HG02642 (cell line): ENCODE data around the gene CD4.

Experiments used
- ATAC-seq: cut with Tn5 transposase; IDR thresholded peaks from one replicate; pipeline ENCODE4 v1.9.1; 2021; ENCODE audit warnings: mild to moderate bottlenecking; ENCODE audit not compliant: unreplicated experiment, poor library complexity

The CD4 gene

DNA sequence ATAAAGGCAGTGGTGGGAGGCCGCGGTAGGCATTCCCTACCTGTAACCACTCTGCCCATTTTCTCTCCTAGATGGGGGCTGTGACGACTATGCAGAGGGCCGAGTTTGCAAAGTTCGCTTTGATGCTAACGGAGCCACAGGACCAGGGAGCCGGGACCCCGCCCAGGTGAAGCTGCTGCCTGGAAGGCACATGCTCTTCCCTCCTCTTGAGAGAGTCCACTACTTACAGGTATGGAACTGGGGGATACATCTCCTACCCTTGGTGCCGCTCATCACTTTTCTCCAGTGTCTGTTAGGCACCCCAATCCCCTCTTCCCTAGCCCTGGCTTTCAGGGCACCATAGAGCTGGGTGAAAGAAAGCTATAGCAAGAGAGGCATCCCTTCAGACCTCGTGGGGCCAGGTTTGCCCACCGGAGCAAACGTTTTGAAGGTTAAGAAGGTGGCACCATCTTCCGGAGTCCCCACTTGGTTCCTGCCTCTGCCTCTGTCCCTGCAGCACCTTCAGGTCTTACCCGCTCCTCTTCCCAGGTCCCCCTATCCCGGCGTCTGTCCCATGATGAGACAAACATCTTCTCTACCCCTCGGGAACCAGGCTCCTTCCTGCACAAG lies 36.9 kb downstream of the CD4 start:
- ATAC-seq, result no peak

DNA sequence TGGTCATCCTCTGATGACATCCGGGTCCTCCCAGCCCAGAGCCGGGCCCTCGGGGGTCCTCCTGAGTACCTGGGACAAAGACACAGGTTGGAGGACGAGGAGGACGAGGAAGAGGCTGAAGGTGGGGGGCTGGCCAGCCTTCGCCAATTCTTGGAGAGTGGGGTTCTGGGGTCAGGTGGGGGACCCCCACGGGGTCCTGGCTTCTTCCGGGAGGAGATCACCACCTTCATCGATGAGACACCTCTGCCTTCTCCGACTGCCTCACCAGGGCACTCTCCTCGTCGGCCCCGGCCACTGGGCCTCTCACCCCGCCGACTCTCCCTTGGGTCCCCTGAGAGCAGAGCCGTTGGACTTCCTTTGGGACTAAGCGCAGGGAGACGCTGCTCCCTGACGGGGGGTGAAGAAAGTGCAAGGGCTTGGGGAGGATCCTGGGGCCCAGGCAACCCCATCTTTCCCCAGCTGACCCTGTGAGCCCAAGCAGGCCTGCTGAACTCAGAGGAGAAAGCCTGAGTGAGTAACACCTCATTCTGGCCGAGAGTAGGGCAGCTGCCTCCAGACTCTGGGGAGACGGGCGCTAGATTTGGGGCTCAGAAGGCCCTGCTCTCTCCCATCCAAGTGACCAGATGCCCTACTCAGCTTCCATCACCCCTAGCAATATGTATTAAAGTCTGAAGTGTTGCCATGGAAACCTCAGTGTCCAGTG lies 37.6 kb downstream of the CD4 start:
- no peak for ATAC-seq

DNA sequence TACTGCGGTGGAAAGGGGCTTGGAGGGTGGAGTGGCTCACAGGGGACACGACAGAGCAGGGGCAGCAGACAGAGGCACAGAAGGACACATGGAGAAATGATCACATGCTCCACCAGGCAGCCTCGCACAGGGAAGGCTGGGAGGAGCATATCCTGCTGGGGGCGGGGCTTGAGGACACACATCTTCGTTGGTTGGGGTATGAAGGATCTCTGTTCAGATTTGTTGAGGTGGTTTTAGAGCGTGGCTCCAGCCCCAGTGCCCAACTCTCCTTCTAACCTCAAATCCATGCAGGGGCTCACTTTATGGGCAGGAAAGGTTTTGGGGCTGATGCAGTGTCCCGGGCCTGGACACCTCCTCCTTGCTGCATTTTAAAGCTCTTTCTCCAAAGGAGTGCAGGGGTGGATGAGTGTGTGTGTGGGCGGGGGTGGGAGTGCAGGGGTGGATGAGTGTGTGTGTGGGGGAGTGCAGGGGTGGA lies 38.1 kb downstream of the CD4 start:
- no peak for ATAC-seq

DNA sequence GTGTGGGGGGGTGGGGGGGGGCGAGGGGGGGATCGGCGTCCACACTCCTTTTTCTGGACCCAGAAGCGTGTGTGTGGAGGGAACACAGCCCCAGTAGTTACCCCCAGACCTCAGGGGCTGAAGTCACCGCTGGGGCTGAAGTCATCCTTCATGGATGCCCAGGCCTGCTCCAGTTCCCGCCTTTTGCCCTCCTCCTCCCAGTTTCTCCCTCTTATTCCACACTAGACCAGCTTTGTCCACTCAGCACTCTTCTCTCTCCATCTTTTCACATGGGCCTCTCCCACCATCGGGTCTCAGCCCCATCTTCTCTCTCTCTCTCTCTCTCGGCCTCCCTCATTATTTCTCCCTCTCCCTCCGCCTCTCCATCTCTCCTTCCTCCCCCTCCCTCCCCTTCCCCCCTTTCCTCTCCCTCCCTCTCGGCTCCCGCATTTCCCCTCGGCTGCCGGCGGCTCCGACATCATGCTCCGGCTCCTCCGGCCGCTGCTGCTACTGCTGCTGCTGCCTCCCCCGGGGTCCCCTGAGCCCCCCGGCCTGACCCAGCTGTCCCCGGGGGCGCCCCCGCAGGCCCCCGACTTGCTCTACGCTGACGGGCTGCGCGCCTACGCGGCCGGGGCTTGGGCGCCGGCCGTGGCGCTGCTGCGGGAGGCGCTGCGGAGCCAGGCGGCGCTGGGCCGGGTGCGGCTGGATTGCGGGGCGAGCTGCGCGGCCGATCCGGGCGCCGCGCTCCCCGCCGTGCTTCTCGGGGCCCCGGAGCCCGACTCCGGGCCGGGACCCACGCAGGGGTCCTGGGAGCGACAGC lies 38.9 kb downstream of the CD4 start, which contains the start of gene P3H3:
P3H3 (plus strand) TSS at position 426 of the 799 bp plus-strand sequence; CDS start at position 460, 34 bp downstream.
- no peak for ATAC-seq

DNA sequence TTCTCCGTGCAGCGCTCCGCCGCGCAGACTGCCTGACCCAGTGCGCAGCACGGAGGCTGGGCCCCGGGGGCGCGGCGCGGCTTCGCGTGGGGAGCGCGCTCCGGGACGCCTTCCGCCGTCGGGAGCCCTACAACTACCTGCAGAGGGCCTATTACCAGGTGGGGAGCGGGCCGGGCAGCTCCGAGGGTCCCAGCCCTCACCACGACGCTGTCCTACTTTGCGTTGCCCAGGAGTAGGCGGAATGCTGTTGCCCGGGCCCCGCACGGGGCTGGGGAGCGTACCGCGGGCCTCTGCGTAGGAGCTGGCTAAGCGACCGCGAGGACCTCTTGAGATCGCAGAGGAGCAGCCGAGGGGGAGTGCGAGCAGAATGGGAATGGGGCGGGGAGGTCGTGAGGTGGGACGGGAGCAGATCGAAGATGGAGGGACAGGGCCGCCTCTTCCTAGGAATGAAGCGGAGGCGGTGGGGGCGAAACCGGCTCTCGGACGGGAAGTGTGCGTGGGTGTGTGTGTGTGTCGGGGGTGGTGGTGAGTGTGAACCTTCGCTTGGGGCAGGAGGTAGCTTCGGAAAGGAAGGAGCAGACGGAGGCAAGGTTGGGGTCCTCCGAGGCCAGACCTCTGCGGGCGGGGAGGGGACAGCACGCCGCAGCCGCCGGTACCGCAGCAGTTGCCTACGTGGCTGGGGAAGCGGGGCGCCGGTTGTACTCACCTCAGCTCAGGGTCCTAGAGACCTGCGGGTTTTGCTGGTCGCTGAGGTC lies 39.6 kb downstream of the CD4 start:
- ATAC-seq, result no peak

DNA sequence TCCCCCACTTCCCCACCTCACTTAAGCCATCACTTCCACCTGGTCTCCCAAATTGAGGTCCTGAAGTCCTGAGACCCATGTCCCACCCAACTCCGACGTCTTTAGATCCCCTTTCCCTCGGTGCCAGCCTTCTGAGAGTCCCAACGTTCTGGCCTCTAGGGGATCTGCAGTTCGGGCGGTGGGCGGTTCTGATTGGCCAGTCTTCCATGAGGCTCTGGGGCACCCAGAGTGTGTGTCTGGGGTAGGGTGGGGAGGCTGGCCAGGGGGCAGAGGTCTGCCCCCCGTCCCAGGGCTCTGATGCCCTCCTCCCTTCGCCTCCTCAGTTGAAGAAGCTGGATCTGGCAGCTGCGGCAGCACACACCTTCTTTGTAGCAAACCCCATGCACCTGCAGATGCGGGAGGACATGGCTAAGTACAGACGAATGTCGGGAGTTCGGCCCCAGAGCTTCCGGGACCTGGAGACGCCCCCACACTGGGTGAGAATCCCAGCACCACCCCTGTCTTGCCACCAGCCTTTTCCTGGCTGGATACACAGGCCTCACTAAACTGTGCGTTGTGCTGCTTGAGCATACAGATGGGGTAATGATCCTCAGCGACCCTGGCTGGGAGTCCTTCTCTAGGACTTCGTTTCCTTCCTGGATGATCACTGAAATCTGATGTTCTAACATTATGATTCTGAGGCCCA lies 40.4 kb downstream of the CD4 start:
- ATAC-seq, result no peak

DNA sequence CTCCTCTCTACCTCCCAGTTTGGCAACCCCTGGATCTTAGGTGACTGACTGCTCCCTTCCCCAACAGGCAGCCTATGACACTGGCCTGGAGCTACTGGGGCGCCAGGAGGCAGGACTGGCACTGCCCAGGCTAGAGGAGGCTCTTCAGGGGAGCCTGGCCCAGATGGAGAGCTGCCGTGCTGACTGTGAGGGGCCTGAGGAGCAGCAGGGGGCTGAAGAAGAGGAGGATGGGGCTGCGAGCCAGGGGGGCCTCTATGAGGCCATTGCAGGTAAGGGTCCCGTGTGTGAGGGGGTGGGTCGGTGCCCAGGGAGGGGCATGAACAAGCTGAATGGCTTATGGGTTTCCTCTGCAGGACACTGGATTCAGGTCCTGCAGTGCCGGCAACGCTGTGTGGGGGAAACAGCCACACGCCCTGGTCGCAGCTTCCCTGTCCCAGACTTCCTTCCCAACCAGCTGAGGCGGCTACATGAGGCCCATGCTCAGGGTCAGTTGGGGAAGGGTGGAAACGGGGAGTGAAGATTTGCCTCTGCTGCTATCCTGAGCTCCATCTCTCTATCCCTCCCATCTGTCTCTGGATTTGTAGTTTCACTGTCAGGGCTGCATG lies 41.1 kb downstream of the CD4 start:
- ATAC-seq, result no peak

DNA sequence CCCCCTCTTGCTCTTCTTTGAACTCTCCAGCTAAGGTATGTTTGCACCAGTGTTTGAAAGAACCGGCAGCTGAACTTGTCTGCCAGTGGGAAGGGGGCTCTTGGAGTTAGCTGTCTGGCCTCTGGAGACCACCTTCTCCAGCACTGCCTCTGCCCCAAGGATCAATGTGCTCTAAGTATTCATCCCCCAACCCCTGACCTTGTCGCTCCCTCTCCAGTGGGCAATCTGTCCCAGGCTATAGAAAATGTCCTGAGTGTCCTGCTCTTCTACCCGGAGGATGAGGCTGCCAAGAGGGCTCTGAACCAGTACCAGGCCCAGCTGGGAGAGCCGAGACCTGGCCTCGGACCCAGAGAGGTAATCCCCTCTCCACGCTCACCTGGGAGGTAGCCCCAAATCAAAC lies 41.7 kb downstream of the CD4 start:
- ATAC-seq, result no peak

DNA sequence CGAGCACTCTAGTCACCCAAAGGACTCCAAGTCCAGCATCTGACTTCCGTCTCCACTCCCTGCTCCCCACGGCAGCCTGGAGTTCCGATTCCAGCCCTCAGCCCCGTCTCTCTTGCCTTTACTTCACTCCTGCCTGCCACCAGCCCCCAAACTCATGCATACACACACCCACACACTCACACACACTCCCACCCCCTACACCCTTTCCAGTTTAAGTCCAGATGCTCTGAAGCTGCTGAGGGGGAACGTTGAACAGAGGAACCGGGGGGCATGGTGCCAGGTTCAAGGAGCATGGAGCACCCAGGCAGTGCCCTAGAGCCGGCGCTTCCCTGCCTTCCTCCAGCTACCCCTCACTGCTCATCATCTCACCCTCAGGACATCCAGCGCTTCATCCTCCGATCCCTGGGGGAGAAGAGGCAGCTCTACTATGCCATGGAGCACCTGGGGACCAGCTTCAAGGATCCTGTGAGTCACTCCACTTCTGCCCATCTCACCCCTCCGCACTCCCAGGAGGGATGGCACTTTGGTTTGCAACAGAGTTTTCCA lies 42.2 kb downstream of the CD4 start:
- no peak for ATAC-seq

DNA sequence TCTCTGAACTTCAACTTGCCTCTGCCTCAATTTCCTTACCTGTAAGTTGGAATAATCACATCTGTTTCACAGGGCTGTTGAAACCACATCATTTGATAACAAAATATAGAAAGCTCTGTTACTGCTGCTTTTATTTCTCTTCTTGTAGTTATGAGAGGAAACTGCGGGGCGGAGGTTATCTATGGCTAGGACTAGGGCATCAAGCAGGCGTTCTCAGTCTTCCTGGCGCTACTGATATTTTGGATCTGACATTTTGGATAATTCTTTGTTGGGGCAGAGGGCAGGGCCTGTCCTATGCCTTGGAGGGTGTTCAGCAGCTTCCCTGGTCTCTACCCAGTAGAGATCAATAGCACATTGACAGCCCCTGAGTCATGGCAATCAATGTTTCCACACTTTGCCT lies 42.8 kb downstream of the CD4 start:
- ATAC-seq, result no peak

DNA sequence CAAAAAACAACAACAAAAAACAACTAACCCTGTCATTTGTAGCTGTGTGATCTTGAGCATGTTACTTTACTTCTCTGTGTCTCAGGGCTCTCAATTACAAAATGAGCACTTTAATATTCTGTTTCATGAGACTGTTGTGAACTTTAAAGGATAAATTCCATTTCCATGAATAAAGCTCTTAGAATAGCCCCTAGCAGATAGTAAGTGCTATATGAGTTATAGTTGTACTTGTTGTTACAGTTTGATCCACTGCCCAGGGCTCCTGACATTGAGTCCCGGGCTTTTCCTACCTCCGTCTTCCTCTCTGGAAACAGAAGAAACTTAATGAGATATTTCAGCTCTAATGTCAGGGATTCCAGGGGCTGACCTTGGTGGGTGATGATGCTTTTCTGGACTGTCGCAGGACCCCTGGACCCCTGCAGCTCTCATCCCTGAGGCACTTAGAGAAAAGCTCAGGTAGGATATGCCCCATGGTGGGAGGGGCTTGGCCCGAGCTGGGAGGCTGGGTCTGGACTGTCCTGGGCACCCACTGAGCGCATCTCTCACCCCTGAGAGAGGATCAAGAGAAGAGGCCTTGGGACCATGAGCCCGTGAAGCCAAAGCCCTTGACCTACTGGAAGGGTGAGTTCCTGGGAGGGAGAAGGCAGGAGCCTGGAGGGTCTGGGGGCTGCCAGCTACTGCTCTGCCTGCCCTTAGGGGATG lies 44.0 kb downstream of the CD4 start:
- ATAC-seq, result no peak

DNA sequence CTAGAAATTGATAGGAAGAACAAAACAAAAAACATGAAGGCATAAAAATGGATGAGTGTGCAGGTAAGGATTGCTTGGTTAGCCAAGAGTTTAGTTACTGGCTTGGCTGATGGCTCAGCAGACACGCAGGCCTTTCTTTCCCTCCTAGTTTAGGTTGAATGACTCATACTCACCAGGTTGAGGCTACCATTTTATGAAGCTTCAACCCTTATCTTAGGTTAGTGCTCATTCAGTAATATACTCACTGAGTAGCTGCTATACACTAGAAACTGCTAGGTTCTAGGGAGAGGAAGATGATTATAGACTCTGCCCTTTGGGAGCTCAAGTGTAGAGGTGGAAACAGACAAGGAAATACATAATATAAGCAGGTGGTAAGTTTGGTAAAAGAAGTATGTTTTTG lies 44.9 kb downstream of the CD4 start:
- ATAC-seq, result no peak

DNA sequence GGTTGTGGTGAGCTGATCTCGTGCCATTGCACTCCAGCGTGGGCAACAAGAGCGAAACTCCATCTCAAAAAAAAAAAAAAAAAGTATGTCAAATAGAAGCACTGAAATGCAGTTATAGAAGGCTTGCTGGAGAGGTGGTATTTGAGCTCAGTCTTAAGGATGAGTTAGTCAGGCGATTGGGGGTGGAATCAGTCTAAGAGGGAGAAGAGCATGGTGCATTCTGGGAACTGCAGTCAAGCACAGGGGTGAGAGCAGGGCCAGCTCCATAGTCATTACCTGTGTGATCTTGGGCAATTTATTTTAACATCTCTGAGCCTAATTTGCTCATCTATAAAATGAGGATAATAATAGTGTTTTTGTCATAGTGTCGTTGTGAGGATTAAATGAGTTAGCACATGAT lies 45.5 kb downstream of the CD4 start:
- ATAC-seq, result no peak

DNA sequence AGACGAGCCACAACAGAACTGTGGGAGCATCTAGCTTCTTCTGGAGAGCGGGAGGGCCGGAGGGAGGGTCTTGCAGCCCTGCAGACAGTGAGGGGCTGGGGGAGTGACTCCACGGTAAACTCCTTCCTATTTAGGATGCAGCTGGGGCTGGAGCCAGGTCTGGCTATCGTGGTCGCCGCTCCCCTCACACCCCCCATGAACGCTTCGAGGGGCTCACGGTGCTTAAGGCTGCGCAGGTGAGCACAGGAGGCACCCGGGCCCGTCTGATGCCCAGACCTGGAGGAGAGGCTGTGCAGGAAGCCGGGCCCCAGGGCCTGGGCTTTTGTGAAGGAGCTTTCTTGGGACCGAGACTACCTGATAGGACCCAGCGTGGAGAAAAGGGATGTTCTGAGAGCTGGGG lies 47.5 kb downstream of the CD4 start:
- no peak for ATAC-seq

DNA sequence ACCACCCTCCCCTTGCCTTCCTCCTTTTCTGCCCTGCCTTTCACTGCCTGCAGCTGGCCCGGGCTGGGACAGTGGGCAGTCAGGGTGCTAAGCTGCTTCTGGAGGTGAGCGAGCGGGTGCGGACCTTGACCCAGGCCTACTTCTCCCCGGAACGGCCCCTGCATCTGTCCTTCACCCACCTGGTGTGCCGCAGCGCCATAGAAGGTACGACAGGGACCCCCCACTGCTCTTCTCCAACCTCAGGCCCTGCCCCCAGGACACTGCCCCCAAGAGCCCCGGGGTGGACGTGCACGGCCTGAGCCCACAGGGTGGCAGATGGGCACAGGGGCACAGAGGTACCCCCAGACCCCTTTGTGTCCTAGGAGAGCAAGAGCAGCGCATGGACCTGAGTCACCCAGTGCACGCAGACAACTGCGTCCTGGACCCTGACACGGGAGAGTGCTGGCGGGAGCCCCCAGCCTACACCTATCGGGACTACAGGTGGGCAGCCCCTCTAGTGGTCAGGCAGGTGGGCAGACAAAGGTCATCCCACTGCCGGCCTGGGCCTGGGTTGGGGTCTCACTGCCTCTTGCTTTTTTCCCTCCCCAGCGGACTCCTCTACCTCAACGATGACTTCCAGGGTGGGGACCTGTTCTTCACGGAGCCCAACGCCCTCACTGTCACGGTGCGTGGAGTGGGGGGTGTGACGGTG lies 48.2 kb downstream of the CD4 start:
- no peak for ATAC-seq

DNA sequence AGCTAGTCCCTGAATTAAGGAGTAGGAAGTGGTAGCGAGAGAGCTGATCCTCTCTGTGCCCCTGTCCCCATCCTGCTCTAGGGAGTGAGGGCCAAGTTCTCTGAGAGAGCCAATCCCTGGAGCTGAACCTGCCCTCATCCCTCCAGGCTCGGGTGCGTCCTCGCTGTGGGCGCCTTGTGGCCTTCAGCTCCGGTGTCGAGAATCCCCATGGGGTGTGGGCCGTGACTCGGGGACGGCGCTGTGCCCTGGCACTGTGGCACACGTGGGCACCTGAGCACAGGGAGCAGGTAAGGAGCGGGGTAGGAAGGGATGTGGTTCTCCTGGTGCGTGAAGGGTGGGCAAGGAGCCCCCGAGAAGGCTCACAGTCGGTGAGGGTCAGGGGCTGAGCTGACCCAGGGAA lies 49.5 kb downstream of the CD4 start:
- ATAC-seq, result no peak

DNA sequence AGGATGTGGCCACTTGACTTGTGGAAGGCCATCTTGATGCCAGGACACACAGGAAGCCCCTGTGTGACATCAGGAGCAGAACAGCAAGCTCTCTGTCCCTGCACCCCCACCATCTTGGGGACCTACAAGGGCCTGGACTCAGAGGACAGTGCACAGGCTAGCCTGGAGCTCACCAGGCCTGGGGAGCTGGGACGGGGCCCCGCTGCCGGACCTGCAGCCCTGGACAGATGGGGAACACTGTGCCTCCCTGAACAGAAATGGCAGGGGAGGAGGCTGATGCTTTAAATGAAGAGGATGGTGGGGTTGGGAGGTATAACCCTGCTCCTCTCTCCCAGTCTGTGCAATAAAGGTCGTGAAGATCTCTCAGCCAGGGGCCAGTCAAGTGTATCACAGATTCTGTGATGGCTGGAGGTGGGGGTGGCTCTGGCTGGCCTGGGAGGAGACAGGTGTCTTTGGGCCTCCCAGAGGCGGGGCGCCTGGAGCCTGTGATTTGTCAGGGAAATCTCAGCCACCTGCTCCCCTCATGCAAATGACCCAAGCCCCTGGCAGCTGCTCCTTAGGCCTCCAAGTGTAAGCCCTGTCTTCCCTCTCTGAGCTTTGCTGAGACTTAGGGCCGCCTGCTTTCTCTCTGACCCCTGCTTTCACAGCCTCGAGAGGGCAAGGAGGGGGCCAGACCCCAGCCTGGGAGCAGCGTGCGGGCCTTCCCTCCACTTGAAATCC lies 50.3 kb downstream of the CD4 start:
- peak; percentile 87 for ATAC-seq

DNA sequence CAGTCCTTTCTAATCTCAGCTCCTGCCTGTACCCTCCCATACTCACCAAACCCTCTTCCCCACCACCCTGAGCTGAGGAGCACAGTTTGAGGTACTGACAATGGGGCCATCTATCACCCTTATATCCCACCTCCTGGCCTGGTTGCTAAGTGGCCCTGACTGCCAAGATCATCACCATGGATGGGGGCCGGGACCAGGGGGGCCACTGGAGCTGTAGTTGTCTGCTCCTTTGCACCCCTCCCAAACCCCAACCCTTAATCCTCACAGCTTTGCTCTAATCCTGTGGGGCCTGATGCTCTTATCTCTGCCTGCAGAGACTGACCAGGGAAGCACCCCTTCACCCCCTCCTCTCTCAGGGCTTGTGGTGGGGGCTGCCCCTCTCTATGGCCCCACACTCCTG lies 51.0 kb downstream of the CD4 start:
- no peak for ATAC-seq
